ENCODE results near the gene DSCAML1.

DSCAML1 gene

GRCh38 chr11:117510646-117511045 is 286.4 kb downstream of the DSCAML1 start:
- Histone ChIP-seq H3K27me3 (ENCODE audit: control insufficient read depth, insufficient read depth, low read length) (peaks cover 11% of the 10 kb centered on the region), H3K9me3 (replicated peaks; ENCODE audit: low read length) (no peaks in the 10 kb centered on the region), H3K4me1 (ENCODE audit: control insufficient read depth, insufficient read depth, low read length) (no peaks in the 10 kb centered on the region), H3K36me3 (ENCODE audit: insufficient read depth, low read length) (no peaks in the 10 kb centered on the region), H3K4me3 (ENCODE audit: low read length) (no peak overlapping the region), H3K9ac (ENCODE audit: low read depth, low read length) (no peak overlapping the region), H3K4me2 (ENCODE audit: low read length) (no peak overlapping the region)

- Histone ChIP-seq H3K27me3 (ENCODE audit: control insufficient read depth, insufficient read depth, low read length) (peaks cover 11% of the 10 kb centered on the region), H3K36me3 (ENCODE audit: insufficient read depth, low read length) (no peaks in the 10 kb centered on the region), H3K4me1 (ENCODE audit: control insufficient read depth, insufficient read depth, low read length) (no peaks in the 10 kb centered on the region), H3K4me2 (ENCODE audit: low read length) (no peak overlapping the region), H3K9me3 (replicated peaks; ENCODE audit: low read length) (no peaks in the 10 kb centered on the region), H3K9ac (ENCODE audit: low read depth, low read length) (no peak overlapping the region), H3K4me3 (ENCODE audit: low read length) (no peak overlapping the region)
Measured at GRCh38 chr11:117509543-117509942, 287.5 kb downstream of the DSCAML1 start.

- no peak overlapping the region for H3K4me2 ChIP-seq (ENCODE audit: low read length)
- peaks cover 12% of the 10 kb centered on the region for H3K27me3 ChIP-seq (ENCODE audit: control insufficient read depth, insufficient read depth, low read length)
- H3K9ac ChIP-seq (ENCODE audit: low read depth, low read length) = no peak overlapping the region
- no peaks in the 10 kb centered on the region for H3K4me1 ChIP-seq (ENCODE audit: control insufficient read depth, insufficient read depth, low read length)
- no peaks in the 10 kb centered on the region for H3K9me3 ChIP-seq (replicated peaks; ENCODE audit: low read length)
- no peaks in the 10 kb centered on the region for H3K36me3 ChIP-seq (ENCODE audit: insufficient read depth, low read length)
- no peak overlapping the region for H3K4me3 ChIP-seq (ENCODE audit: low read length)
Measured at GRCh38 chr11:117506971-117507370, 290.0 kb downstream of the DSCAML1 start.

GRCh38 chr11:117505285-117505970 is 291.6 kb downstream of the DSCAML1 start:
- Histone ChIP-seq H3K9ac (ENCODE audit: low read depth, low read length) (no peak overlapping the region), H3K4me3 (ENCODE audit: low read length) (no peak overlapping the region), H3K4me1 (ENCODE audit: control insufficient read depth, insufficient read depth, low read length) (no peaks in the 10 kb centered on the region), H3K4me2 (ENCODE audit: low read length) (no peak overlapping the region), H3K9me3 (replicated peaks; ENCODE audit: low read length) (no peaks in the 10 kb centered on the region), H3K36me3 (ENCODE audit: insufficient read depth, low read length) (no peaks in the 10 kb centered on the region), H3K27me3 (ENCODE audit: control insufficient read depth, insufficient read depth, low read length) (peaks cover 13% of the 10 kb centered on the region)

GRCh38 chr11:117502779-117503100 is 294.3 kb downstream of the DSCAML1 start:
- Histone ChIP-seq H3K4me1 (ENCODE audit: control insufficient read depth, insufficient read depth, low read length) (no peaks in the 10 kb centered on the region), H3K27me3 (ENCODE audit: control insufficient read depth, insufficient read depth, low read length) (peaks cover 20% of the 10 kb centered on the region), H3K36me3 (ENCODE audit: insufficient read depth, low read length) (no peaks in the 10 kb centered on the region)

GRCh38 chr11:117502015-117502778 is 294.8 kb downstream of the DSCAML1 start:
- Histone ChIP-seq H3K4me3 (ENCODE audit: low read length) (no peak overlapping the region), H3K9me3 (replicated peaks; ENCODE audit: low read length) (no peaks in the 10 kb centered on the region), H3K9ac (ENCODE audit: low read depth, low read length) (no peak overlapping the region), H3K4me2 (ENCODE audit: low read length) (no peak overlapping the region), H3K27me3 (ENCODE audit: control insufficient read depth, insufficient read depth, low read length) (peaks cover 20% of the 10 kb centered on the region), H3K36me3 (ENCODE audit: insufficient read depth, low read length) (no peaks in the 10 kb centered on the region), H3K4me1 (ENCODE audit: control insufficient read depth, insufficient read depth, low read length) (no peaks in the 10 kb centered on the region)

More at GRCh38 chr11:117502779-117503100, 294.3 kb downstream of the DSCAML1 start:
- no peak overlapping the region for H3K9ac ChIP-seq (ENCODE audit: low read depth, low read length)
- H3K9me3 ChIP-seq (replicated peaks; ENCODE audit: low read length) = no peaks in the 10 kb centered on the region
- no peak overlapping the region for H3K4me3 ChIP-seq (ENCODE audit: low read length)
- no peak overlapping the region for H3K4me2 ChIP-seq (ENCODE audit: low read length)

- no peak overlapping the region for H3K9ac ChIP-seq (ENCODE audit: low read depth, low read length)
- H3K36me3 ChIP-seq (ENCODE audit: insufficient read depth, low read length) = no peaks in the 10 kb centered on the region
- H3K4me1 ChIP-seq (ENCODE audit: control insufficient read depth, insufficient read depth, low read length) = no peaks in the 10 kb centered on the region
- H3K4me3 ChIP-seq (ENCODE audit: low read length) = no peak overlapping the region
- peaks cover 20% of the 10 kb centered on the region for H3K27me3 ChIP-seq (ENCODE audit: control insufficient read depth, insufficient read depth, low read length)
- H3K4me2 ChIP-seq (ENCODE audit: low read length) = no peak overlapping the region
- H3K9me3 ChIP-seq (replicated peaks; ENCODE audit: low read length) = no peaks in the 10 kb centered on the region
Measured at GRCh38 chr11:117501237-117501898, 295.6 kb downstream of the DSCAML1 start.

GRCh38 chr11:117498791-117499190 is 298.2 kb downstream of the DSCAML1 start:
- H3K4me1 ChIP-seq (ENCODE audit: control insufficient read depth, insufficient read depth, low read length) = no peaks in the 10 kb centered on the region
- H3K27me3 ChIP-seq (ENCODE audit: control insufficient read depth, insufficient read depth, low read length) = peaks cover 26% of the 10 kb centered on the region
- H3K4me3 ChIP-seq (ENCODE audit: low read length) = no peak overlapping the region
- H3K36me3 ChIP-seq (ENCODE audit: insufficient read depth, low read length) = no peaks in the 10 kb centered on the region
- no peak overlapping the region for H3K9ac ChIP-seq (ENCODE audit: low read depth, low read length)
- H3K9me3 ChIP-seq (replicated peaks; ENCODE audit: low read length) = no peaks in the 10 kb centered on the region
- H3K4me2 ChIP-seq (ENCODE audit: low read length) = no peak overlapping the region

- peaks cover 29% of the 10 kb centered on the region for H3K27me3 ChIP-seq (ENCODE audit: control insufficient read depth, insufficient read depth, low read length)
- H3K9ac ChIP-seq (ENCODE audit: low read depth, low read length) = no peak overlapping the region
- H3K4me2 ChIP-seq (ENCODE audit: low read length) = no peak overlapping the region
- no peaks in the 10 kb centered on the region for H3K9me3 ChIP-seq (replicated peaks; ENCODE audit: low read length)
- no peaks in the 10 kb centered on the region for H3K36me3 ChIP-seq (ENCODE audit: insufficient read depth, low read length)
- H3K4me1 ChIP-seq (ENCODE audit: control insufficient read depth, insufficient read depth, low read length) = no peaks in the 10 kb centered on the region
- H3K4me3 ChIP-seq (ENCODE audit: low read length) = no peak overlapping the region
Measured at GRCh38 chr11:117497206-117497951, 299.6 kb downstream of the DSCAML1 start.

- H3K27me3 ChIP-seq (ENCODE audit: control insufficient read depth, insufficient read depth, low read length) = peaks cover 38% of the 10 kb centered on the region
- no peak overlapping the region for H3K9ac ChIP-seq (ENCODE audit: low read depth, low read length)
- no peaks in the 10 kb centered on the region for H3K36me3 ChIP-seq (ENCODE audit: insufficient read depth, low read length)
Measured at GRCh38 chr11:117495357-117495756, 301.7 kb downstream of the DSCAML1 start.

GRCh38 chr11:117492578-117493251 is 304.3 kb downstream of the DSCAML1 start:
- H3K9me3 ChIP-seq (replicated peaks; ENCODE audit: low read length) = no peaks in the 10 kb centered on the region
- H3K9ac ChIP-seq (ENCODE audit: low read depth, low read length) = no peak overlapping the region
- H3K4me2 ChIP-seq (ENCODE audit: low read length) = no peak overlapping the region
- peaks cover 54% of the 10 kb centered on the region for H3K27me3 ChIP-seq (ENCODE audit: control insufficient read depth, insufficient read depth, low read length)
- H3K36me3 ChIP-seq (ENCODE audit: insufficient read depth, low read length) = no peaks in the 10 kb centered on the region
- H3K4me1 ChIP-seq (ENCODE audit: control insufficient read depth, insufficient read depth, low read length) = no peaks in the 10 kb centered on the region
- no peak overlapping the region for H3K4me3 ChIP-seq (ENCODE audit: low read length)

More at GRCh38 chr11:117495357-117495756, 301.7 kb downstream of the DSCAML1 start:
- Histone ChIP-seq H3K4me3 (ENCODE audit: low read length) (no peak overlapping the region), H3K4me1 (ENCODE audit: control insufficient read depth, insufficient read depth, low read length) (no peaks in the 10 kb centered on the region), H3K9me3 (replicated peaks; ENCODE audit: low read length) (no peaks in the 10 kb centered on the region), H3K4me2 (ENCODE audit: low read length) (no peak overlapping the region)
